ENCODE results near the gene SMPD1.

GRCh38 chr11:6401464-6401863 lies 11.2 kb downstream of the SMPD1 start:
- no peak for TF ChIP-seq POLR2AphosphoS5 (IDR thresholded peaks at IDR 0.05; ENCODE audit: low read depth)
- no peak for TF ChIP-seq CTCF (conservative IDR thresholded peaks at IDR 0.05; ENCODE audit: low read depth in 2 of 2)
- TF ChIP-seq EZH2 (IDR thresholded peaks at IDR 0.05; ENCODE audit: low read depth, unreplicated experiment), result no peak
- no peak for TF ChIP-seq JUNB (IDR thresholded peaks at IDR 0.05; ENCODE audit: unreplicated experiment)
- TF ChIP-seq EZH2phosphoT487 (IDR thresholded peaks at IDR 0.05; ENCODE audit: unreplicated experiment), result no peak
- TF ChIP-seq REST (IDR thresholded peaks at IDR 0.05; ENCODE audit: unreplicated experiment), result no peak
- no peak for TF ChIP-seq CREB1 (CRISPR knock-in tag; IDR thresholded peaks at IDR 0.05; ENCODE audit: low read depth)

All from GM23338 (cell line).